HL-60 (cell line): ENCODE measurements around the gene GTF2H4.

ENCODE experiments used
- CTCF ChIP-seq: IDR thresholded peaks from one replicate; pipeline ENCODE4 v1.5.1; 2011; ENCODE audit warnings: low read length, control low read depth, inconsistent platforms; ENCODE audit not compliant: insufficient read depth
- GABPA ChIP-seq: IDR thresholded peaks from 2 replicates; pipeline ENCODE4 v1.6.1; 2012; ENCODE audit warnings: low read depth
- POLR2AphosphoS5 ChIP-seq: IDR thresholded peaks from 2 replicates; pipeline ENCODE4 v1.6.1; 2012; ENCODE audit warnings: low read depth
- SPI1 ChIP-seq: IDR thresholded peaks from 2 replicates; pipeline ENCODE4 v1.6.1; 2012; ENCODE audit warnings: low read depth, mild to moderate bottlenecking, borderline replicate concordance
- TF ChIP-seq, protein P1 (sequence below): IDR thresholded peaks from 2 replicates; pipeline ENCODE4 v1.6.1; 2012; ENCODE audit warnings: low read depth; ENCODE audit not compliant: insufficient replicate concordance

DNA sequence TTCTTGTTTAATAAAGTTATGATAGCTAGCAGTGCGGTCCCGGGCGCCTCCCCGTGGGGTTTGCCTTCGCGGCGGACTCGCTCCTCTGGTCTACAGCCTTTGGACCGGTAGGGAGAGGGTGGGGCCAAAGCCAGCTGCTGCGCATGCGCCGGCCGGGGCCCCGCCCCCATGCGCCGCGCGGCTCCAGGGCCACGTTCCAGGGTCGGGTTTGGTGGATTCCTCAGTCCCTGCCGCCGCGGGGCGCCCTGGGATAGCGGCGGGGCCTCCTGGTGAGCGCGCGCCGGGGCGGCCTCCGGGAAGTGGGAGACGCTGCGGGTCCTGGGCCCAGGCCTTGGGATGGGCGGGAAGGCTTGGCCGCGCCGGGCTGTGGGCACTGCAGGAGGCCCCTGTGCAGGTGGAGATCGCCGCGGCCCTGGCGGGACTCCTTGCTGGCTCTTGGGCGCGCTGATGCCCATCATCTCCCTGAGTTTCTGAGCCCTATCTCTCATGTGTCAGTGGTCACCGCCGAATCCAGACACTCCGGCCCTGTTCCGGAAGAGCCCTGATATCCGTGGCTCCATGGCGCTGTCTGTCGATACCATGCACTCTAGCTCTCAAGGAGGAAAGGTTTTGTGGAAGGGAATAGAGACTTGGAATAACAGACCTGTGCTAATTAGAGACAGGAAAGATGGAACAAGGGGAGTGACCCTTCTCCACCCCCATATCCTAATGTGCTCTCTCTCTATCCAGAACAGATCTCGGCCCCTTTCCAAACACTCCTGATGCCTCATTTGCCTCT is 6.3 kb downstream of the GTF2H4 start, which contains the start of gene VARS2:
- TF ChIP-seq, protein P1, sequence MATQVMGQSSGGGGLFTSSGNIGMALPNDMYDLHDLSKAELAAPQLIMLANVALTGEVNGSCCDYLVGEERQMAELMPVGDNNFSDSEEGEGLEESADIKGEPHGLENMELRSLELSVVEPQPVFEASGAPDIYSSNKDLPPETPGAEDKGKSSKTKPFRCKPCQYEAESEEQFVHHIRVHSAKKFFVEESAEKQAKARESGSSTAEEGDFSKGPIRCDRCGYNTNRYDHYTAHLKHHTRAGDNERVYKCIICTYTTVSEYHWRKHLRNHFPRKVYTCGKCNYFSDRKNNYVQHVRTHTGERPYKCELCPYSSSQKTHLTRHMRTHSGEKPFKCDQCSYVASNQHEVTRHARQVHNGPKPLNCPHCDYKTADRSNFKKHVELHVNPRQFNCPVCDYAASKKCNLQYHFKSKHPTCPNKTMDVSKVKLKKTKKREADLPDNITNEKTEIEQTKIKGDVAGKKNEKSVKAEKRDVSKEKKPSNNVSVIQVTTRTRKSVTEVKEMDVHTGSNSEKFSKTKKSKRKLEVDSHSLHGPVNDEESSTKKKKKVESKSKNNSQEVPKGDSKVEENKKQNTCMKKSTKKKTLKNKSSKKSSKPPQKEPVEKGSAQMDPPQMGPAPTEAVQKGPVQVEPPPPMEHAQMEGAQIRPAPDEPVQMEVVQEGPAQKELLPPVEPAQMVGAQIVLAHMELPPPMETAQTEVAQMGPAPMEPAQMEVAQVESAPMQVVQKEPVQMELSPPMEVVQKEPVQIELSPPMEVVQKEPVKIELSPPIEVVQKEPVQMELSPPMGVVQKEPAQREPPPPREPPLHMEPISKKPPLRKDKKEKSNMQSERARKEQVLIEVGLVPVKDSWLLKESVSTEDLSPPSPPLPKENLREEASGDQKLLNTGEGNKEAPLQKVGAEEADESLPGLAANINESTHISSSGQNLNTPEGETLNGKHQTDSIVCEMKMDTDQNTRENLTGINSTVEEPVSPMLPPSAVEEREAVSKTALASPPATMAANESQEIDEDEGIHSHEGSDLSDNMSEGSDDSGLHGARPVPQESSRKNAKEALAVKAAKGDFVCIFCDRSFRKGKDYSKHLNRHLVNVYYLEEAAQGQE, result no peak
- TF ChIP-seq GABPA (no peak), CTCF (no peak), POLR2AphosphoS5 (peak; percentile 92), SPI1 (no peak)
